ENCODE results near the gene GRAP.

The GRAP gene

DNA sequence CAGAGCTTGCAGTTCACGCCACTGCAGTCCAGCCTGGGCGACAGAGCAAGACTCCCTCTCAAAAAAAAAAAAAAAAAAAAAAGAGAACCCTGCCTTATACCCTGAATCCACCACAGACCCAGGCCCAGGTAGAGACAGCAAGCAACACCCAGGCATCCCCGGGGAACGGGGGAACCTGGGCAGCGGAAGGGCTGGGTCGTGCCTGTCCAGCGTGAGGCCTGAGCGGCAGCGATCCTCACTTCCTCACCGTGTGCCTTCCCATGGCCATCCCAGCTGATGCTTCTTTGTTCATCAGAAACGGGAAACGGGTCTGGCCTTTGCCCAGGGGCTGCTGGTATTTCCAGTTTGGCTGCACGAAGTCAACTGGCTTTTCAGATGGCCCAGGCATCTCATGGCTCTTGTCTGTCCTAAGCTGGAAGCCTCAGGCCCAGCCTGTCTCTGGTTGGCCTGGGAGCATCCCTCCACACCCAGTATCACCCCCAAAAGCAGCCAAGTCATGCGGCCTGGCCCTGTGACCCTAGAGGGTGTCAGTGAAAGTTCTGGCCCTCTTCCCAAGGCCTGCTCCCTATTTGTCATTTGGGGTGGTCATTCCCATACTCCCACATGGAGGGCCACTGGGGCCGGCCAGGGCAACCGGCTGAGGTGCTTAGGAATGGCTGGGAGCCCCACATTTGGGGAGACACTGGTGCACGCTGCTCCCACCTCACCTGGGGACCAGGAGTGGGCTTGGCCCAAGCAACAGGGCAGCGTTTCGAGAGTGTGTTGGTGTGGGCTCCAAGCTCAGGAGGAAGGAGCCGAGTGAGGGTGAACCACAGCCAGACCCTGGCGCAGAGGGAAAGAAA, 62.3 kb downstream of the GRAP start:
- no peak for DNase-seq (ENCODE audit: low spot score)

DNA sequence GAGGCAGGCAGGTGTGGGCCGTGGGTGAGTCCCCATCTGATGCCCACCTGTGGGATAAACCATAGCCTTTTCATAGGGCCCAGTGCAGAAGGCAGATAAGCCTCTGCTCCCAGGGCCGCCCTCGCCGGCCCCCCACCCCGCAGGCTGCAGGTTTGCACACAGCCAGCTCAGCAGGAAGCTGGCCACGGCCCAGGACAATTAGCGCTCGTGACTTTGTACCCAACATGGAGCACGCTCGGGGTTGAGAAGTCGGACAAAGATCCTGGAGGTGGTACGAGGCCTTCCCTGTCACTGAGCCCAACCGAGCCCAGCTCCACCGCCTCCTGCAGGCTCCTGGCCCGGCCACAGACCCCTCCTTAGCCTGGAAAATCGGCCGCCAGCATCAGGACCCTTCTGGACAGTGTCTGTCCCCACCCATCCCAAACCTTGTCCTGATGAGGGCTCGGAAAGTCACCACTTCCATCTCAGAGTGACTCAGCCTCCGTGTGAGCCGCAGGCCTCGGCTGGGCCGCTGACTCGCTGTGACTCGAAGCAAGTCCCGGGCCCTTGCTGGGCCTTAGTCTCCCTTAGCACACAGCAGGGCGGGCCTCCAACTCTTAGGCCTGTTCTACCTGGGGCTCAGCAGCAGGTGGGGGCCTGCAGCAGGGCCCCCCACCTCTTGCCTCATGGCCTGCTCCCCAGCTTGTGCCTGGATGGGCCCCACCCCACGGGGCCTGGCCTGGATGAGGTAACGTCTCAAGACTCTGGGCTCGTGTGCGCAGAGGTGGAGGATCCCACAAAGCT, 64.9 kb downstream of the GRAP start:
- DNase-seq (ENCODE audit: low spot score), result peak; percentile 83

- no peak for DNase-seq (ENCODE audit: low spot score)
Measured at GRCh38 chr17:18981335-18981641, 65.5 kb downstream of the GRAP start.

DNA sequence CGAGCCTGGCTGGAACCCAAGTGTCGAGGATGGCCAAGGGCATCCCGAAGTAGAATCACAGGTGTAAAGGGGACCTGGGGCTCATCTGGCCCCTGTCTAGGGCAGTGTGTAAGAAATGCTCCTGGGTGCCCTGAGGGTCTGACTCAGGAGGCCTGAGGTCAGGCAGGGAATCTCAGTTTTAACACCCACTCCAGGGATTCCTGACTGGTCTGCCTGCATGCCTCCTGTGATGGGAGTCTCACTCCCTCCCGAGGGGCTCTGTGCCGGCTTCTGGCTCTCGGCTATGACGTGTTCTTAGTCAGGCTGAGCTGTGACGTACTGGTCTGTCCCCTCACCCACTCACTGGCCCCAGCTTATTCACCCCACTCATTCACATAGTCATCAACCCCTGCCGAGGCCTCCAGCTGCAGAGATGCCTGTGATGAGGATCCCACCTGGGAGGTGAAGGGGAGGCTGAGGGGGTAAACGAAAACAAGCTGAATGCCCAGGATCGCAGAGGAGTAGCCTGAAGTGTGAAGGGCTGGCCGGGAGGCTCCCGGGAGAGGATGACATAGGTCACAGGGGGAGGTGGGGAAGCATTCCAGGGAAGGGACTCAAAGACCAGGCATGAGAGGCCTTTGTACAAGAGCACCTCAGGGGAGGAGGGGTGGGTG, 65.9 kb downstream of the GRAP start:
- DNase-seq (ENCODE audit: low spot score), result peak; percentile 42

GRCh38 chr17:18978655-18979054, 68.1 kb downstream of the GRAP start:
- no peak for DNase-seq (ENCODE audit: low spot score)

GRCh38 chr17:18978050-18978449, 68.7 kb downstream of the GRAP start:
- no peak for DNase-seq (ENCODE audit: low spot score)

- no peak for DNase-seq (ENCODE audit: low spot score)
Measured at GRCh38 chr17:18977646-18978045, 69.1 kb downstream of the GRAP start.

GRCh38 chr17:18977021-18977420, 69.7 kb downstream of the GRAP start:
- DNase-seq (ENCODE audit: low spot score), result no peak

DNA sequence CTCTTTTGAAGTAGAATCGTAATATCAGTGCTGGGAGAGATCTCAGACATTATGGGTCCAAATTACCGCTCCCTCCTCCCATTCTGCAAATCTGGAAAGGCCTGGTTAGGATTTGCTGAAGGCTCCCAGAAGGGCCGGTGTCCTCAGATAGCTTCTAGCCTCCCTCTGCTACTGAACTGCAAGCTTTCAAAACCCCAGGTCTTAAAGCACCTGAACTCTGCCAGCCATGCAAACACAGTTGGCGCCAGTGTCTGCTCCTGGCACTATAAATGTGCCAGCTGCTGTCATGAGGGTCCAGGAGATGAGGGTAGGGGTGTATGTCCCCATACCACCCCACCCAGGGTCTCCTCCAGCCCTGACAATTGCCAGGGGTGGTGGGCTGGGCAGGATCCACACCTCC, 70.6 kb downstream of the GRAP start:
- DNase-seq (ENCODE audit: low spot score), result no peak

GRCh38 chr17:18975597-18975996, 71.2 kb downstream of the GRAP start:
- no peak for DNase-seq (ENCODE audit: low spot score)

GRCh38 chr17:18974407-18975149, 72.2 kb downstream of the GRAP start:
- DNase-seq (ENCODE audit: low spot score), result no peak

DNA sequence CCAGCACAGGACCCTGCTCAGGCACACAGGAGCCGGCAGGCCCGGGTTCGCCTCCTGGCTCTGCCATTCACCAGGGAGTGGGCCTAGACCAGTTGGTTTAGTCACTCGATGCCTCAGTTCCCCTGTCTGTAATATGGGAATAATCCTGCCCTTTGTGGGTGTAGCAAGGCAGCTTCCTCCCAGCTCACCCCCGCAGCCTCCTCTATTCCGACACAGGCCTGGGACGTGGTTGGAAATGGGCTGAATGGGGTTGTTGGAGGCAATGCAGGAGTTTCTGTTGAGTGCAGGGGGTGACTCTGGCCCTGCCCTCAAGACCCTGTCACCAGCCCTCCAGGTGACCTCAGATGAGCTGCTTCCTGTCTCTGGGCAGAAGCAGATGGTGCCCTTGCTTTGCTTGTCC, 75.0 kb downstream of the GRAP start:
- no peak for DNase-seq (ENCODE audit: low spot score)

Data from GM03348 (cell line).